GM18951 (cell line): Measurements from ENCODE around the gene ACOXL.

Source experiments
- POLR2A ChIP-seq: IDR thresholded peaks from 4 replicates; pipeline ENCODE4 v1.6.1; 2011; ENCODE audit warnings: mild to moderate bottlenecking; ENCODE audit not compliant: insufficient read length, insufficient read depth; ENCODE audit errors: extremely low read depth
- in situ Hi-C: fragments of 300-500 bp; cut with MboI; formaldehyde crosslinking; loops from one replicate; pipeline ENCODE4 v1.12.0; 2022; ENCODE audit warnings: low sequenced_read_pairs, mixed read lengths, inconsistent platforms; ENCODE audit not compliant: unreplicated experiment

Gene ACOXL

DNA sequence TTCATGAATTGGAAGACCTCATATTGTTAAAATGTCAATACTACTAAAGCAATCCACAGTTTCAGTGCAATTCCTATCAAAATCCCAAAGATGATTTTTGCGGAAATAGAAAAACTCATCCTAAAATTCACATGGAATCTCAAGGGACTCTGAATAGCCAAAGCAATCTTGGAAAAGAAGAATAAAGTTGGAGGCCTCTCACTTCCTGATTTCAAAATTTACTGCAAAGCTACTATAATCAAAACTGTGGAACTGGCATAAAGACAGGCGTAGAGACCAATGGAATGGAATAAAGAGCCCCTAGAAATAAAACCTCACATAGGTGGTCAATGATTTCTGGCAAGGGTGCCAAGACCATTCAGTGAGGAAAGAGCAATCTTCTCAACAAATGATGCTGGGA lies 42.3 kb downstream of the ACOXL start:
- in situ Hi-C loops, result no loop called here
- TF ChIP-seq POLR2A, result no peak

DNA sequence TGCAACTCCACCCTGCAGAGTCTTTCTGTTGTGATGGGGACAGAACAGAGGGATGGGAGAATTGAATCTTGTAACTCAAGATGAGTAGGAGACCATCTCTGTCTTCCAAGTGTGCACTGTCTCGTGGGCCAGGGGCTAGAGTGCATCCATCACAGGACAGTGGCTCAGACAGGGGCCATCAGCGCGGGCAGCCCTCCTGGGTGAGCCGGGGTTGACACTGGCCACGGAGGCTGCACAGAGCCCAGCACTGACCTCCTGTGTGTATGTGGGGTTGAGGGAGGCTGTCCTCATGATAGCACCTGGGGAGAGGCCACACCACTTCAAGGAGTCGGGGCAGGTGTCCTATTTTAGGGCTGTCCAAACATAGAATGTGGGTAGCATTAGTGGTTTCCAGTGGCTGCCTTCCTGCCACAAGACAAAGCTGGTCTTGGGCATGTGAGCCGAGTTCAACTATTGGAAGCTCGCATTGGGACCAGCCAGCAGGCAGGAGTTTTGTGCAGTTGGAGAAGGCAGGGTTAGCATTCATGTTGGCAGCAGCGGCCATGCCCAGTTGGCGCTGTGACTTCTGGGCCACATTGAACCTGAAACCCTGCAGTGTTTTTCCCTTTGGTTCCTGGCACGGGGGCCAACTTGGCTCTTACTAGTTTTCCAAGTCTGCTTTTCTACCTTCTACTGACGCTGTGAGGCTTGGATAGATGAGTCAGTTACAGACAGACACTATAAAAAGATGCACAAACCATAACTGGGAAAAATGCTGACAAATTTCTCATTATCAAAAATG lies 45.3 kb downstream of the ACOXL start:
- no peak for TF ChIP-seq POLR2A
- in situ Hi-C loops, result no loop called here

- in situ Hi-C loops, result no loop called here
- no peak for TF ChIP-seq POLR2A
These were observed 48.1 kb downstream of the ACOXL start for GRCh38 chr2:110780461-110780860.

- in situ Hi-C loops, result no loop called here
- TF ChIP-seq POLR2A, result no peak
These were observed 51.0 kb downstream of the ACOXL start for GRCh38 chr2:110783196-110783873.

DNA sequence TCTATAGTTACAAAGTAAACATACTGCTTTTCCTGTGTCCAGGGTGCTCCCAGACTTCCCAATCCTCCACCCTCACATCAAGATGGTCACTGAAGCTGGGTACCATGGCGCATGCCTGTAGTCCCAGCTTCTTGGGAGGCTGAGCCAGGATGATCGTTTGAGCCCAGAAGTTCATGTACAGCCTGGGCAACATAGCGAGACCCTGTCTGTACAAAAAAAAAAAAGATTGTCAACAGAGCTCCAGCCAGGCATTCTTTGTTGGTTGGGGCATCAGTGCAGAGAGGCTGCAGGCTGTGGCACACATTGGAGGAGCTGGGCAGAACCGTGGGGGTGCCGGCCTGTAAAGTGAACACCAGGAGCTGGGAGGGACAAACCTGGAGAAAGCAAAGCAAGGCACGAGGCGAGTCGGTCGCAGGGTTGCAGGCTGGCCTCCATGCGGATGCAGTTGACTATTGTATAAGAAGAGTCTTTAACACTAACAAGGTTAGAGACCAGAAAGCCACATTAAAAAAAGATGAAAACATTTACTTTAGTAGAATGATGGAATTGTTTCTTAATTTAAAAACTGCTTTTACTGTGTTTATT lies 51.8 kb downstream of the ACOXL start:
- in situ Hi-C loops, result no loop called here
- no peak for TF ChIP-seq POLR2A

DNA sequence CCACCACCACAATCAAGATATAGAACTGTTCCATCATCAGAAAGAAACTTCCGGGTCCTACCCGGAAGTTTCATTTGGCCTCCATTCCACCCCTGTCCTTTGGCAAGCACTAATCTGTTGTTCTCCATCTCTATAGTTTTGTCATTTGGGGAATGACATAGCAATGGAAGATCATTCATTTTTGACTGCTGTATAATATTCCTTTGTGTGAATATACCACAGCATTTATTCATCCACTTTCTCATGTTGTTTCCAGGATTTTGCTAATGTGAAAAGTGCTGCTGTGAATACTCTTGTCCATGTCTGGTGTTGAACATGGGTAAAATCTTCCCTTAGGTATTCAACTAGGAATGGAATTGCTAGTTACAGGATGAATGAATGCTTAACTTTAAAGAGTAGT lies 53.1 kb downstream of the ACOXL start:
- no peak for TF ChIP-seq POLR2A
- in situ Hi-C loops, result no loop called here

GRCh38 chr2:110788976-110789375 lies 56.6 kb downstream of the ACOXL start:
- no peak for TF ChIP-seq POLR2A
- in situ Hi-C loops, result no loop called here

GRCh38 chr2:110789706-110790105 lies 57.3 kb downstream of the ACOXL start:
- in situ Hi-C loops, result no loop called here
- TF ChIP-seq POLR2A, result no peak

- TF ChIP-seq POLR2A, result no peak
- in situ Hi-C loops, result no loop called here
These were observed 58.5 kb downstream of the ACOXL start for GRCh38 chr2:110790907-110791306.

DNA sequence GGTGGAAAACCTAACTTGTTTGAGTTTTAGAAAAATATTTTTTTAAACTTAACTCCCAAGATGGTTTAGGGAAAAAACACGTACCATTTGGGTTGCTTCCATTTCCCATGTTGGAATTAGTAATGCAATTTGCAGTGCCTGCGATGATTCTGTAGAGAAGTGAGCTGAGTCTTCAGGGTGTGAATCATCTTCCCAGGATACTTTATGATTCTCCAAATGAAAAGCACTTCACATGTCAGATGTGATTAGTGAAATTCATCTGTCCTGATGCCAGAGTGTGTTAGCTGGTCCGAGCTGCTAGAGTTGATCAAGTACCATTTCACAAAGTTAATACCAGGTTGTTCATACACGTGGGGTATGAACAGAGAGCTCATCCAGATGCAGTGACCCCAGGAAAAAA lies 59.1 kb downstream of the ACOXL start:
- no peak for TF ChIP-seq POLR2A
- in situ Hi-C loops, result no loop called here

DNA sequence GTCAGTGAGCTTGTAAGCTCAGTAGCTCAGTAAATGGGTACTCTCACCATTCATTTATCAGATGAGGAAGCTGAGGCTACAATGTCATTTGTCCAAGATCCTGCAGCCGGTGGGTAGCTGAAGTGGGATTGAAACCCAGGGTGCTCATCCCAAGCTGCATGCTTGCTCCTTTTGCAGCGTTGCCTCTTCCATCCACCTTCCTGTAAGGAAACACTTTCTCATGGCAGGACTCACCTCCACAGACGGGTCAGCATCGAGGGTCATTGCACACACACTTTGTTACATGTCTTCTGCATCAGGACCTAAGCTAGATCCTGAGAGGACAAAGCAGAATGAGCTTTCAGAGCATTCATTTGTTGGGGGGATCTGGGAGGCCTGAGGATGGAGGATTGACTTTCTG lies 60.7 kb downstream of the ACOXL start:
- in situ Hi-C loops, result no loop called here
- no peak for TF ChIP-seq POLR2A

- in situ Hi-C loops, result no loop called here
These were observed 62.0 kb downstream of the ACOXL start for GRCh38 chr2:110794390-110794789.

DNA sequence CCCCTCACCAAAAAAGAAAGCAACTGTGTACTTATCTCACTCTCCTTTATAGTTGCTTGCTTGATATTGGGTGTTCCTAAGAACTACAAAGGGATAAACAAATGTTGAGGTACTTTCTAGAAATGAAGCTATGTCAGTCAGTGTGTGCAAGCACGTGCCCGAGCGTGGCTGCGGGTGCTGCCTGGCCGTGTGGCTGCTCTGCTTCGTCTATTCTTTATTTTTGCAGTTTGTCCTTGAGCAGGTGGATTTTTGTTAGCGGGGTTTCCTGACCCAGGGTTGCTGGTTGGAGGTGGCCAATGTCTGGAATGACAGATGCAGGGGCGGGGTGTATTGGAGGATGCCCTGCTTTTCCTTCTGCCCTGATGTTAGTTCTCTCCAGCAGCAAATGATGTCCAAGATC lies 62.6 kb downstream of the ACOXL start:
- TF ChIP-seq POLR2A, result no peak
- in situ Hi-C loops, result no loop called here

More at GRCh38 chr2:110794390-110794789, 62.0 kb downstream of the ACOXL start:
- no peak for TF ChIP-seq POLR2A
